Esophagus (tissue), 2 donors: ENCODE measurements around the gene HBEGF. TPM values are rescaled to one million over a fixed set of nuclear protein-coding genes. Genes with fewer than 3 reads are reported as not detected.

Experiments used
- H3K27ac ChIP-seq, 2 donors: one replicate each; pipeline ENCODE4 v1.5.1; 2013; ENCODE audit warnings: low read depth in 2 of 2, mild to moderate bottlenecking in 2 of 2, inconsistent platforms in 1 of 2, low read length in 1 of 2, moderate library complexity in 1 of 2
- H3K27me3 ChIP-seq, 2 donors: one replicate each; pipeline ENCODE4 v1.6.1; 2013; ENCODE audit warnings: low read length in 2 of 2, control low read depth in 1 of 2, mild to moderate bottlenecking in 1 of 2; ENCODE audit not compliant: insufficient read depth in 2 of 2, control insufficient read depth in 1 of 2
- H3K36me3 ChIP-seq, 2 donors: one replicate each; pipeline ENCODE4 v1.6.1; 2013; ENCODE audit warnings: low read length in 1 of 2; ENCODE audit not compliant: control insufficient read depth in 2 of 2, insufficient read depth in 2 of 2
- H3K4me1 ChIP-seq, 2 donors: one replicate each; pipeline ENCODE4 v1.6.1; 2013; ENCODE audit warnings: low read length in 1 of 2; ENCODE audit not compliant: control insufficient read depth in 2 of 2, insufficient read depth in 2 of 2
- H3K4me3 ChIP-seq, 2 donors: one replicate each; pipeline ENCODE4 v1.5.1; 2013; ENCODE audit warnings: low read length in 2 of 2, mild to moderate bottlenecking in 2 of 2, low read depth in 1 of 2, moderate library complexity in 1 of 2
- H3K9me3 ChIP-seq, 2 donors: one replicate each; pipeline ENCODE4 v1.6.1; 2013; ENCODE audit warnings: mild to moderate bottlenecking in 2 of 2, low read depth in 1 of 2, low read length in 1 of 2, moderate library complexity in 1 of 2; ENCODE audit not compliant: control insufficient read depth in 2 of 2, insufficient read depth in 1 of 2
- whole genome bisulfite sequencing, 2 donors: extraction: QIAGEN DNeasy Blood & Tissue Kit; methylation state at CpG; one replicate each; pipeline ENCODE4 v1.1.7; 2013; 5-methylcytosine and 5-hydroxymethylcytosine counted together
- polyA plus RNA-seq, 2 donors: library from polyadenylated mRNA; stranded (reverse); fragments of 200-250 nt; gene quantifications; one replicate each; pipeline ENCODE4 v1.2.3, GENCODE V29; 2013
- donor health status: healthy with polysubstance abuse.
- donor health status: Bipolar disorder and iron deficiency.

HBEGF gene
- polyA plus RNA-seq, 2 donors: 9.3 to 23.5 TPM

GRCh38 chr5:140287801-140288521, 58.4 kb downstream of the HBEGF start:
- WGBS, 2 donors: 79% methylated on average over 7 of the region's 7 CpGs
- H3K27ac ChIP-seq: no peak overlapping the region
- no peaks in the 10 kb centered on the region for H3K9me3 ChIP-seq
- no peaks in the 10 kb centered on the region for H3K27me3 ChIP-seq
- no peaks in the 10 kb centered on the region for H3K4me1 ChIP-seq
- H3K4me3 ChIP-seq: no peak overlapping the region
- no peaks in the 10 kb centered on the region for H3K36me3 ChIP-seq

- no peaks in the 10 kb centered on the region for H3K27me3 ChIP-seq
- no peak overlapping the region for H3K4me3 ChIP-seq
- H3K4me1 ChIP-seq: no peaks in the 10 kb centered on the region
- H3K27ac ChIP-seq: no peak overlapping the region
- no peaks in the 10 kb centered on the region for H3K9me3 ChIP-seq
- H3K36me3 ChIP-seq: no peaks in the 10 kb centered on the region
- 87 to 94% methylated on average over 5 of the region's 5 CpGs for WGBS, 2 donors
Measured at GRCh38 chr5:140286424-140286823, 60.0 kb downstream of the HBEGF start.

- no peaks in the 10 kb centered on the region for H3K9me3 ChIP-seq
- no peak overlapping the region for H3K4me3 ChIP-seq
- WGBS, 2 donors: 86 to 88% methylated on average over 3 of the region's 3 CpGs
- no peaks in the 10 kb centered on the region for H3K4me1 ChIP-seq
- no peaks in the 10 kb centered on the region for H3K27me3 ChIP-seq
- H3K27ac ChIP-seq: no peak overlapping the region
- no peaks in the 10 kb centered on the region for H3K36me3 ChIP-seq
Measured at GRCh38 chr5:140284013-140284412, 62.4 kb downstream of the HBEGF start.

Other genes with a start within 250 kb of the HBEGF start
- gene PURA, start 232.5 kb downstream of the HBEGF start, polyA plus RNA-seq: 1 to 10 TPM; 2.7 to 3.4 TPM
- 1 to 10 TPM; 2.3 to 3.8 TPM for gene IGIP, start 220.7 kb downstream of the HBEGF start, polyA plus RNA-seq
- 10 to 100 TPM in 1 of 2 donors, 1 to 10 TPM in 1; 6.7 to 13.4 TPM for gene CYSTM1, start 171.4 kb downstream of the HBEGF start, polyA plus RNA-seq
- gene PFDN1, start 43.5 kb downstream of the HBEGF start, polyA plus RNA-seq: 10 to 100 TPM; 65.4 to 67.6 TPM
- under 1 TPM; 0.14 to 0.20 TPM for gene SLC4A9, start 13.6 kb upstream of the HBEGF start, polyA plus RNA-seq
- gene ANKHD1, start 55.2 kb upstream of the HBEGF start, polyA plus RNA-seq: 10 to 100 TPM; 37.7 to 43.2 TPM
- 10 to 100 TPM; 27.6 to 38.2 TPM for gene EIF4EBP3, start 201.1 kb upstream of the HBEGF start, polyA plus RNA-seq
- gene SRA1, start 210.9 kb upstream of the HBEGF start, polyA plus RNA-seq: 10 to 100 TPM; 23.1 to 23.7 TPM
- 10 to 100 TPM; 10.9 to 20.7 TPM for gene APBB3, start 218.0 kb upstream of the HBEGF start, polyA plus RNA-seq
- gene SLC35A4, start 218.2 kb upstream of the HBEGF start, polyA plus RNA-seq: 10 to 100 TPM; 26.2 to 42.3 TPM